AML-193 (cell line): Measurements from ENCODE around the gene PLXDC2.

Experiments used
- DNase-seq, 2 experiments: peaks; one replicate each; lab custom pipeline; 2025; lab: John Stamatoyannopoulos, UW

The PLXDC2 gene

DNA sequence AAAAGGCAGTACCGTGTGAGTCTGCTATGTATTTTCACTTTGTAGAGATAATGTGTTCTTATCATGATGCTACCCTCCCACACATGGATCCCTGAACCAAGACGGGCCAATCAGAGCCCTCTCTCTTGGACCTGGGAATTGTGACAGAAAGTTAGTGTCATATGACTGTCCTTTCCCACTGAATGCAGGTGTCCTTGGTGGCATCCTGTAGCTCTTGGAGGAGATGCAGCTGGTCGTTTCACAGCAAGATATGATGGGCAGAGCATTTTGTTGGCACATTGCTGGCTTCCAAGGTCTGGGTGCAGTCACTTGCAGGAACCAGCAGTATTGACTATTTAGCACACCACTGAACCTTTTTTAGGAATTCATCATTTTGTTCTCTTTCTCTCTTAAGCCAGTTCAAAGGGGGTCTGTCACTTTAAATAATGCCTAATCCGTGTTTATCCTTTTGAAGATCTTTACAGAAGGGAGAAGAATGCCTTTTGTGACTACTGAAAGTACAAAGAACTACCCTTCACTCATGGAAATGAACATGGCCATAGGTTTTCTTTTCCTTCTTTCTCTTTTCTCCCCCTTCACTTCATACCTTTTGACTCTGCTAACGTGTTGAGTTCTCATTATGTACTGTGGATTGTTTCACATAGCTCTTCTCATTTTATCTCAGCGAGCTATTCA, 125.1 kb downstream of the PLXDC2 start:
- DNase-seq = no peak

DNA sequence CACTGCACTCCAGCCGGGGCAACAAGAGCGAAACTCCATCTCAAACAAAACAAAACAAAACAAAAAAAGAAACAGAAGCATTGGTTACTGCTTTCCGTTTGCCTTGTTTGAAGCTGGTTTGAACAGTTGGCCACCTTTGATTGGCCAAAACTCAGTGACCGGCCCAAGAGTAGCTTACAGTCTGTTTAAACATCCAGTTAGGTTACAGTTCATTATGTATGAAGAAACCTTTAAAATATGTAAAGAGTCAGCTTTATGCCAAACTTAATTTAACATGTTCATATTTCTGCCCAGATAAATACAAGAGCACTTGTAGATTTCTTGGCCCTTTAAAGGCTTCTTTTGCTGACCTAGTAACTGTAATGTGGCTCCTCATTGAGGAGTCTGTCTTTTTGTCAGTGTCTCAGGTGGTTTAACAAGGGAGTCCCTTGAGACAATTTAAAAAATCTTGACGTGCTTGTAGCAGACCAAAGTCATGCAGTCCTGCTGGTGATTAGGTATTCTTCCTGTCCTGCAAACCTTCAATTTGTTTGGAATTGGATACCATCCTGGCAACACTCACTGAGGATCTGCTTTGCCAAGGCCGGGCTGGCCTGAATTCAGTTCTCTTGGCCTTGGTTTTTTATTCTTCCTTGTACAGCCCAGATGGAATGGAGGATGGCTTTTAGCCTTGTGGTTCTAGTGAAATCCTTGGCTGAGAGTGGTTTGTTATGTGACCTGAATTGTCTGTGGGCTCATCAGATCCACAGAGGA, 128.9 kb downstream of the PLXDC2 start:
- no peak for DNase-seq

DNA sequence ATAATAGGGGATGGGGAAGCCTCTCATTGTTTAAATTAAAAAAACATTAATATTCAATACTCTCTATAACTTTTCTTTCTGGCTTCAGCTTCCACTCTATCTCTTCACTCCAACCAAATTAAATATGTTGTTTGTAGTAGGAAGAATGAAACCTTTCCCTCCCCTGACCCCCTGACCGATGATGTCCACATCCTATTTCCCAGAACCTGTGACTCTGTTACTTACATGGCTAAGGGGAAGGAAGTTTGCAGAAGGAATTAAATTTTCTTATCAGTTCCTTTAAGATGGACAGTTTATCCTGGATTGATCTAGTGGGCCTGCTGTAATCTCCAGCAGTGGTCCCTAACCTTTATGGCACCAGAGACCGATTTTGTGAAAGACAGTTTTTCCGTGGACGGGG, 130.0 kb downstream of the PLXDC2 start:
- DNase-seq = no peak

DNA sequence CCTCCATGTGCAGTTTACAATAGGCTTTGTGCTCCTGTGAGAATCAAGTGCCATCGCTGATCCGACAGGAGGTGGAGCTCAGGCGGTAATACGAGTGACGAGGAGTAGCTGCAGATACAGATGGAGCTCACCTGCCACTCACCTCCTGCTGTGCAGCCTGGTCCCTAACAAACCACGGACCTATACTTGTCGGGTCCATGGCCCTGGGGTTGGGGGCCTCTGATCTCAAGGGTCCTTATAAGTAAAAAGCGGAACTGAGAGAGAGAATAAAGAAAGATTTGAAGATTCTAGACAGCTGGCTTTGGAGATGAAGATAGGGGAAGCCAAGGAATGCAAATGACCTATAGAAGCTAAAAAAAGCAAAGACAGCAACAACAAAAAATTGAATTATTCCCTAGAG, 130.6 kb downstream of the PLXDC2 start:
- DNase-seq = no peak

DNA sequence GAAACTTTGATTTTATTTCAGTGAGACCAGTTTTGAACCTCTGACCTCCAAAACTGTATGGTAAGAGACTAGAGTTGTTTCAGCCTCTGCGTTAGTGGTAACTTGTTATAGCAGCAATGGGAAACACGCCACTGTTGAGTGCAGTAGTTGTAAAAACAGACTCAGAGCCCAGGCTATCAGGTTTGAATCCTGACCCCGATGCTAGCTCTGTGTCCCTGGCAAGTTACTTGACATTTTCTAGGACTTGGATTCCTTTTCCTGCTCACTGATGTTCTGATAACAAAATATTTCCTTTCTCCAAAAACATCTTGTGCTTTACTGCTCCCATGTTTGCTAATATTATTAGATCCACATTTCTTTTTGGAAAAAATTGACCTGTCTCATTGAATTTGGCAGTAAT, 131.0 kb downstream of the PLXDC2 start:
- DNase-seq = no peak

DNA sequence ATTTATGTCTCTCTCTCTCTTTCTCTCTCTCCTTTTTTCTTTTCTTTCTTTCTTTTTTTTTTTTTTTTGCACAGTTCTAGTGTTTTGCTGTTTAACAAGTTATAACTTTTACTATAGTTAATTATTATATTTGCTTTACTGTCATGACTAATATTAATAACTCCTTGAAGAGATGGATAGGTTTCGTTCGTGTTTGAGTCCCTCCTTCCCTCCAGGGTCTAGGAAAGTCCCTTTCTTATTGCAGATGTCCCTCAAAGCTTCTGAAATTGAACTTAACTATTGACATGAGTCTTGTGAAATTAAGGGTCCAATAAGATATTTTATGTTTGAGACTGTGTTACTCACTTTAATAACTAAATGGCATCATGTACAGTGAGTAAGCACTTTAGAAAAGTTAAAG, 131.4 kb downstream of the PLXDC2 start:
- DNase-seq = no peak

DNA sequence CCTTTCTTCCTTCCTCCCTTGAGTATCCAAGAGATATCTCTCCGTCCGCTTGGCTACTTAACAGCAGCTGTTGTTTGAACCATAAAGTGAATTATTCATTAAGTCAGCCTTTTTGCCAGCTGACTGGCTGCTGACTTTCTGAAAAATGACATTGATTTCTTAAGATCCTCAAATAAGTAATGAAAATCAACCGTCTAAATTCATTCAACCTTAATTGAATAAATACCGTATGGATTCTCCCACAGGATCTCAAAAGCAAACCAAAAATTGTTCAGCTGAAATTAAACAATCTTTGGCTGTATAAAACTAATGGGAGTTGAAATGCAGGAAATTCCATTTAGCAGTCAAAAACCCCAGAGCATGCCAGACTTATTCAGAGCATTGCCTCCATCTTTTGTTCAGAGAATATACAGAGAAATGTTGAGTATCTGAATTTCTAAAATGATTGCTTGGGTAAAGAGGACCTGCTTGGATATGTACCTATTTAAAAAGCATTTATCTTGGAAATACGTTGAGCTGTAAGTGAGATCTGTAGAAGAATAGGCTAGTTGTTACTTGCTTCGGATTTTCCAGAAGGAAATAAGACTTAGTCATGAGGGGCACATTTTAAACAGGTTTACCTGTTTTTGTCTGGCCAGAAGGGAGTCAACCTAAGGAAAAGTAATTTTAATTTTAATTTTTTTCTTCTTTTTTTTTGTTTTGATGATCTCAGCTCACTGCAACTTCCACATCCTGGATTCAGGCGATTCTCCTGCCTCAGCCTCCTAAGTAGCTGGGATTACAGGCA, 136.2 kb downstream of the PLXDC2 start:
- no peak for DNase-seq

DNA sequence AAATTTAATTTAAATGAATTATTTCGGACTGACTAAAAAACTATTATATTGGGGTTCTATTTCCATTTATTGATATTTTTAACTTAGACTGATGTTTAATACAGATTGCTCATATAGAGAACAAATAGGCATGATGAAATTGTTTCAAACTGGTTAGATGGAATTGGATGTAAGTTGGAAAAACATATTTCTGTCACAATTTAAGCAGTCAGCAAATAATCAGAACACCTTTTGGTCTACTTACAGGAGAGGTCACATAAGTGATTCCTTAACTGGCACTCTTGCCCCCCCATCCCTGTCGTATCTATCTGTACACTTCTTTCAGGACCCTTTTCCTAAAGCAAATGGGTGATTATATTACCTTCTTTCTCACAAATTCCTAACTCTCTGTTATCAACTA, 138.4 kb downstream of the PLXDC2 start:
- DNase-seq = no peak

DNA sequence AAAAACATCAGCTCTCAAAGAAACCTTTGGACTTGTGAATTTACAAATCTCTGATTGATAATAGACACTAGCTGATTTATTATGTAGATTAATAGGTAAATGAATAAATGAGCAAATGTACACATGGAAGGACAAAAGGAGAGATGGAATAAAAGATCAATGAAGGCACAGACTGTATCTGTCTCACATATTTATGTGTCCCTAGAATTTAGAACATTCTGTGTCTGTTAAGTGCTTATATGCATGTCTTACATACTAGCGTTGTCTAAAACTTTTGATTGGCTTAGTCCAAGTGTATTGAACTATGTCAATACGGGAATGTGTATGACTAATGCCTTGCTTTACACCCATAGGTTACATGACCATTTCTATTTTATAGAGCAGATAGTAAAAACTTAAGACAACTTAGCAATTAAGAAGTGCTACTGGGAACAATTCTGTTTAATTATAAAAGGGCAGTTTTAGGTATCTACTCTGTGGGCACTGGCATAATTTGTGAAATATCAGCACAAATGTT, 140.3 kb downstream of the PLXDC2 start:
- DNase-seq = no peak

DNA sequence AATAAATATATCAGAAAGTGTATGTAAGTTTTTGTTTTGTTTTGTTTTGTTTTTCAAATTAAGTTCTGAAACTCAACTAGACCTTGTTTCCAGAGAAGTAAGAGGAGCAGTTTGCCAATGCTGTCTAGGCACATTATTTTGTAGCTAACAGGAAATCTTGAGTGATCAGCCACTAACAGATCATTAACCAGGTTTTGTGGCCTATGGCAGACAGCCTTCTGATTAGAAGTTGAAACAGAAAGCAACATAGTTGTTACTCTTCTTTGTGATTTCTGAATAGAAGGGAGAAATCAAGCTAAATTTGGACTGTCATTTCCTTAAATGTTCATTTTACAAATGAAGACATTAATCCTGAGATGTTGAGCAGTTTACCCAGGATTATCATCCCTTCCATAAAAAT, 142.6 kb downstream of the PLXDC2 start:
- no peak for DNase-seq

DNA sequence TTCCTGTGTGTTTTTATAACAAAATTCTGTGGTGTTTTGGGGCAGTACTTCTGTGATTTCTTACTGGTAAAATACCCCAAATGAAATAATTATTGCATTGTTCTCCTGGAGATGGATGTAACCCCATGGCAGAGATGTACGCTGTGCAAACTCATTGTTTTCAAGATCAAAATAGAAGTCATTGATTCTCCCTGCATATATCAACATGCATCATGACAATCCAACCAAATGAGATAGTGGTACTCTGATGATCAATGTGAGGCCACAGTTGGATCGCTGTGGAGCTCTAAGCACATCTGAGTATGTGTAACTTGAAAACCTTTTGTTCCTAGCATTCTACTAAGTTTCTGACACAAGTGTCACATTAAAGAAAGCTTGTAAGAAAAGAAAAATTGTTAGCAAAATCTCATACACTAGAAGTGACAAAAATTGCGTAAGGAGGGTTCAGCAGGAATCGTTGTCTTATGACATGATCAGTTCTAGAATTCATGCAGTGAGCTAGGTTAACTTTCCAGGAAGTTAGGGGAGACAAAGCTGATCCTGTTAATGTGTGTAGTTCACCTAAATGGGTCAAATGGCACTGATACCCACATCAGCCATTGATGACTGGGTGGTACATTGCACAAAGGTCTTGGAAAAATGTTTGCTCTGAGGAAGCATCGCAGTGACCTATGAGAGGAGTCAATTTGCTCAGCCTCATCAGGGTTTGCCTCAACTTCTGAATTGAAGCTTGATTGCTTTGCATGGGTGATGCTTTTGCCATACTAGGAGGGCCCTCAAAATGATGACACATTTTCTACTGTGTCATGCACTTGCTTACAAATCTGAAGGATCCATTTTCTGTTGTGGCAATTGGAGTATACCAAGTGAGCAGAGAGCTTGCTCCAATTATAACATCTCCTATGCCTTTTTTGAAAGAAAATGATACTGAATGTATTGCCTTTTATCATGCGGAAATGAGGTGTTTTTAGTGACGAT, 145.1 kb downstream of the PLXDC2 start:
- no peak for DNase-seq

DNA sequence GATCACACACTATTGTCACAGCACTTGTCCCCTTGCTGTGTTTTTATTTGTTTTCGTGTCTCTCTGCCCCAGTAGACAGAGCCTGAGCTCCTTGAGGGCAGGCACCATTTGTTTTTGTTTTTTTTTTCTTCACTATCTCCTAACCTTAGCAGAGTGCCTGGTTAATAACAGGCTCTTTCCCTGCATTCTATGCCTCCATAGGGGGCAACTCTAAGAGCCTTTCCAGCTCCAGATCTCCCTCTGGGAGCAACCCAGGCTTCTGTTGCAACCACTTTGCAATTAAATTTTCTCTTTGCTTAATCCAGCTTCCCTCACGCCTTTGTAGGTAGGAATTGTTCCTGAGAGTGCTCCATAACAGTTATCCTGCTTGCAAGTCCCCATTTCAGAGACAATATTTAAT, 148.4 kb downstream of the PLXDC2 start:
- no peak for DNase-seq

DNA sequence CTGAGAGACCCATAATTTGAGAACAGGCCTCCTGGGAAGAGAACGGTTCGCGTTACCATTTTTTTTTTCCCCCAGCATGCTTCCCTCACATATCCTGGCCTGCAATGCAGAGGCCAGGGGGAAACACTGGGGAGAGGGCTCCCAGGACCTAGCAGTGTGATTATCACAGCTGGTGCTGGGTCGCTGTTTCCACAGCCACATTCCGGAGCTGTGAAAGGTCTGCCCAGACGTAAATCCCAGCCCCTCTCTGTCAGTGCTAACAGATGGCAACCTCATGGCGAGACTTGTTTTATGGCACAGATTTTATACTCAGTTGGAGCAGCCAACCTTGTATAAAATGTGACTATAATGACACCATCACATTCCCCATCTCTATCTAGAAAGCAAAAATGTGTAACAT, 150.5 kb downstream of the PLXDC2 start:
- DNase-seq = no peak

DNA sequence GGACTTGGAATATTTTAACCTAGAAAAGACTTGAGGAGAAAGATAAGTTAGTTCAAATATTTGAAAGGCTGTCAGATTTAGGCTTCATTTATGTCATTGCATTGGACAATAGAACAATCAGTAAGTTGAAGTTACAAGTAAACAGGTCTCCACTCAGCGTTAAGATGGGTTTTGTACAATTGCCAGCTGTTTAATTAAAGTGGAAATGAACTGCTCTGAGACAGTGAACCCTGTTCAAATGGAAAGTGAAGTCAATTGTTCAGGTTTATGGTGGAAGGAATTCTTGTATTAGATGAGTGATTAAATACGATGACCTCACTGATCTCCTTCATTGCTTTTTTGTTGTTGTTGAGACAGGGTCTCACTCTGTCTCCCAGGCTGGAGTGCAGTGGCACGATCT, 151.7 kb downstream of the PLXDC2 start:
- no peak for DNase-seq

DNA sequence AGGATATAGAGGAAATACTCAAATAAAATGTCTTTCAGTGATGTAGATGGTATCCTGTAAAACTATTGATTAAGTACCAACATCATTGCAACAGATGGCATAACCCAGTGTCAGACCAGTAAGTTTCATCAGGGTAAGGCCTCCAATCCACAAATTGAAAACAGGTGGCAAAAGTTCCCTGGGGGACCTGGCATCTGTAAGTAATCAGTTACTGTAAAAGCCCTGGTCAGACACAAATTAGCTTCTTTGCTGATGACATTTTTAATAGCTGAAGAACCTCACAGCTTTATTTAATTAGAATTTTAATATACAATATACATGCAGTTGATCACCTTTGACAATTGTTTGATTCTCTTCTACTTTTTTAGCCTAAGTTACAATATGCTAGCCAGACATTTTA, 152.5 kb downstream of the PLXDC2 start:
- DNase-seq = no peak

DNA sequence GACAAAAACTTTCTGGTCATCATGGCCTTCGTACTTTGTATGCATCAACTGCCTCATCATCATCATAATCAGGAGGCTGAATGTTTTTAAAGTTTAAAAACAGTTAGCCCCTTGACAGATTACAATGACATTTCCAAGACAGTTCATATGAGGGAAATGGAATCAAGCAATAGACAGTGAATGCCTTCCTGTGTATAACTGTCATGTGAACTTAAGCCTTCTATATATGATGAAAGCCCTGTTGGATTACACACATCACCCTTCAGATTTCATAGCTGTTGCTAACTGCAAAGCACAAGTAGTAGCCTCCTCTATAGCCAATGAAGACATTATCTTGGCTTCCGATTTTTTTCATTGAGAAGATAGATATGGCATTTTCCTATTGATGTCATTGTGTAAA, 154.0 kb downstream of the PLXDC2 start:
- DNase-seq = peak in 1 of 2 experiments; percentile 7

DNA sequence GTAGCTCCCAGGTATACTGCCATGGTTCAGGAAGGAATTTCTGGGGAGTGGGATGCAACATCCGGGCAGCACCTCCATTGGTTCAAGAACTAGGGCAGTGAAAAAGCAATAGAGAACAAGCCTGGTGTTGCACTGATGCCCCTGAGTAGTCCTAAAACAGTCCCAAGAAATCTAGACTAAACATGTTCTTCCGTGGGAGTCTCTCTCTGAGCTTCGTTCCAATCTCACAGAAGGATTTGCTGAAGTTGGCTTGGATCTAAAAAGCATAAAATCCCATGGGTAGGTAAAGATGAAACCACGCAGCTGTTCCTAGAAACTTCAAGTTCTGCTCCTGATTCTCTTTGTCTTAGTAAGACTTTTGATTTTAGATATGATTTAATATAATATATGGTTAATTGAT, 154.5 kb downstream of the PLXDC2 start:
- no peak for DNase-seq

DNA sequence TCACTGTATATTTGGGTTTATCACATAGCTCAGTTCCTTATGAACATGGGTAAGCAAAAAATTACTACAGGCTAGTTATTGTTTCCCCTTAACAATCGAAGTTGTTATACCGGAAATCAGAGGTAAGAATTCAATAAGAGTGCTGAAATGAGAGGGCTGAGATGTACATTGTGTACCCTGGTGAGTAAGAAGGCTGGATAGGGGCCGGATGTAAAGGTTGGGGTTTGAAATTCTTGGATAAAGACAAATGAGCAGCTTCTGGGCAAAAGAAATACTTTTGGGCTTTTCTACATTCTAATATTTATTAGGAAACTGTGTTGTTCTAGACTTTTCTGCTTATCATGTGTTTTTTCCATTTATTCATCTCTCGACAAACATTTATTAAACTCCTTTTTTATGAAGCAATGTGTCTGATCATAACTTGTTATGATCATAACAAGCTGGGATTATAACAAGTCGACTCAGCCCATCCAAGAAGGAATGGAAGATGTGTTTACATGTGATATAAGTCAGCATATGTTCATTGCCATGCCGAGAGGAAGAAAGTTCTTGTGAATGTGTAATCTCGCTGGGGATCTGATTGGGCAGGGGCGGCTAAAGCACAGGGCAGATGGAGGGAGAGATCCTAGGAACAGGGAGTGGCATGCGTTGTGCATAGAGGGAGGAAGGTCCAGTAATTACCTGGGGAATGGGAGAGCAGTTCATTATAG, 155.3 kb downstream of the PLXDC2 start:
- DNase-seq = no peak

DNA sequence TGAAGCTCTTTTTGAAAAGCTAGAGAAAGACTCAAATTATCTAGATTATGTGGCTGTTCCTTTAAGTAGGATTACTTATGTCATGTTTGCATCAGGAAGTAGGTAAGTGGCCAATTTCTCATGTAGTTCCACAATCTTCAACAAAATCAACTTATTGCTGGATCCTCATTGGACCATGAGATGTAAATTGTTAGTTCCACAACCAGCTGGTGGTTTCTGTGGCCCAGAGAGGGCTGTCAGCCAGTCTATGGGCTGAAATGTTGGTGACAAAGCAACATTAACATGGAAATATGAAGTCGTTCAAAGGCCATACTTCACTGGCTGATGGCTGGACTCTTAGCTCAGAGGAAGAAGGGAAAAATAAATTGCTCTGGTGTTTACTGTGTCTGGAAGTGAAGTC, 157.9 kb downstream of the PLXDC2 start:
- DNase-seq = no peak

DNA sequence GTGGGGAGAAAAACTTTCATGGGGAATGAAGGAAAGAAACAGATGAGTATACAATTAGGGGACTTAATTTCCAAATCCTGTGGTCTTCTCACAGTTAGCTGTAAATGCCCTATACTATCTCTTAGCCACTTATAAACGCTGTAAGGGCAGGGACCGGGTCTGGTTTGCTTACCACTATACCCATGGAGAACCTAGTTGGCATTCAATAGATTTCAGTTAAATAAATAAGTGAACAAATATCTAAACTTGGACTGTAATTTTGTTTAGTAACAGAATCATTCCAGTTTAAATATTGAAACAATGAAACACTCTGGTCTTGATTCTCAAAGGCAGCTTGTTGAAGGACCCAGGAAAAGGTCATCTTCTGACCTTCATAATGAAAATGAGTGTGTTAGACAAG, 158.3 kb downstream of the PLXDC2 start:
- no peak for DNase-seq

DNA sequence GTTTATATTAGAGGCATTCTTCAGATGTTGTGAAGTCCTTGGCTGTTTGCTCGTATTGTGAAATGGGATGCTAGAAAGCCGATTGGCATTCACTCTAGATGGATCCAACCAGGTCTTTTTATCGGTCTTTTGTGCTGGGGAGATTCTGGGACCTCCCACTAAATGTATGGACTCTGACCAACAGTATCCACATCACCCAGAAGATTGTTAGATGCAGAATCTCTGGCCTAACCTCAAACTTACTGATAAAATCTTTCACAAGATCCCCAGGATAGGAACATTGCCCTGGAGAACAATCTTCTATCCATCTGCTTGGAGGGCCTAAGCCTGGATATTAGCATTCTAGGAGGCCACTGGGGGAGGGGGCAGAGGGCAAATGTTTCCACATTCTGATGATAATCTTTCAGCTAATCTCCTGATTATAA, 160.9 kb downstream of the PLXDC2 start:
- DNase-seq = no peak
